Measurements from ENCODE around the gene PROK1. TPM values are rescaled to one million over a fixed set of nuclear protein-coding genes. Genes with fewer than 3 reads are reported as not detected.

PROK1 gene
- total RNA-seq, 1 experiment from 2014 or later = 0.22 TPM

- Histone ChIP-seq H3K9me2 (ENCODE audit: insufficient read depth) (no peaks in the 10 kb centered on the region), H3K79me2 (ENCODE audit: insufficient read depth, low read length) (no peaks in the 10 kb centered on the region), H3K4me2 (ENCODE audit: low read length) (no peak overlapping the region), H3K4me1 (ENCODE audit: control insufficient read depth in 1 of 2, insufficient read depth in 2 of 2, low read length in 2 of 2) (peaks cover 13 to 20% of the 10 kb centered on the region in 2 experiments), H2AFZ (ENCODE audit: low read depth, low read length, poor library complexity, severe bottlenecking) (no peak overlapping the region), H3K9ac (ENCODE audit: low read length) (no peak overlapping the region), H3K4me3 (replicated peaks in 1 of 2; ENCODE audit: low read depth in 1 of 2, low read length in 2 of 2) (no peak overlapping the region), H4K20me1 (ENCODE audit: insufficient read depth) (no peaks in the 10 kb centered on the region), H3K27ac (ENCODE audit: low read depth, low read length) (no peak overlapping the region), H3K36me3 (ENCODE audit: control insufficient read depth in 1 of 2, insufficient read depth in 2 of 2, low read length in 2 of 2) (no peaks in the 10 kb centered on the region), H3K9me3 (ENCODE audit: control insufficient read depth in 1 of 2, insufficient read depth in 1 of 2, low read depth in 1 of 2, low read length in 2 of 2) (no peaks in the 10 kb centered on the region), H3K27me3 (ENCODE audit: insufficient read depth, low read length) (0 out of 2 replicates have a peak, but pooled peaks cover 6% of the 10 kb centered on the region)
- ATAC-seq (no peak), DNase-seq (ENCODE audit: low read depth, low spot score) (no peak)
- TF ChIP-seq EGR1 (IDR thresholded peaks at IDR 0.05; ENCODE audit: low read depth) (no peak), JUND (IDR thresholded peaks at IDR 0.05) (no peak), CTCF (IDR thresholded peaks at IDR 0.05 in 2 of 3, conservative IDR thresholded peaks at IDR 0.05 in 1 of 3; ENCODE audit: borderline replicate concordance in 1 of 3, insufficient read depth in 1 of 3, low read depth in 2 of 3, low read length in 2 of 3) (no peak), POLR2A (IDR thresholded peaks at IDR 0.05; ENCODE audit: borderline replicate concordance, extremely low read depth, insufficient read depth, insufficient read length) (no peak), ELF1 (IDR thresholded peaks at IDR 0.05; ENCODE audit: borderline replicate concordance, low read depth) (no peak), ZBTB33 (IDR thresholded peaks at IDR 0.05; ENCODE audit: extremely low read depth, insufficient replicate concordance, low read length) (no peak), MAX (IDR thresholded peaks at IDR 0.05) (no peak), ATF3 (IDR thresholded peaks at IDR 0.05) (no peak)
- ChIA-PET POLR2A (no interaction called here), RAD21 (ENCODE audit: low non-redundant PET in 1 of 2, low total read pairs in 2 of 2, uncharacterized antibody in 2 of 2, unreplicated experiment in 2 of 2) (no interaction called here), CTCF (interaction anchor here (1.3 kb wide), 1 partner anchor 223 kb away, joined by 3 read pairs; no protein-coding TSS in a partner anchor)
- intact Hi-C loops (cut with micrococcal nuclease) = no loop called here
- no TSS peak for BruUV-seq (replicated peaks)
Measured at GRCh38 chr1:110430366-110430765, 20.6 kb upstream of the PROK1 start.

Measured in HCT116 (cell line).